Hippocampal formation (tissue), 2 donors: ENCODE measurements around the gene RPL13.

Experiments used
- DNase-seq, 2 donors: peaks; one replicate each; lab custom pipeline; 2025; lab: John Stamatoyannopoulos, UW

Gene RPL13

DNA sequence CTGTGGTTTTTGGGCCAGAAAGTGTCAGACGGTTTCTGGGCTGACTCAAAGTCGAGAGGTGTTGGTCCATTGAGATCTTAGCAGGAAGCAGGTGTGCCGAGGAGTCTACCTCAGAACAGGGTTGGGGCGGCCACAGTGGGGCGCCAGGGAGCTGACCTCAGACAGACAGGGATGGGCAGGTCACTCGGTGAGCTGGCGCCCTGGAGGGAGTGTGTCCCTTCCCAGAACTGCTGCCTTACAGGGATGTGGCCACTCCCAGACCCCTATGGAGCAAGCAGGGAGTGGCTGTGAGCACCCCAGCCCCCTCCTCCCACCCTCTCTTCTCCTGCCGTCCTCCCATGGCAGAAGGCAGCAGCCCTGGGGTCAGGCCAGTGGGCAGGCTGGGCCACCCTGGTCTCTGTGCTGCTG lies 39.0 kb downstream of the RPL13 start:
- no peak for DNase-seq

DNA sequence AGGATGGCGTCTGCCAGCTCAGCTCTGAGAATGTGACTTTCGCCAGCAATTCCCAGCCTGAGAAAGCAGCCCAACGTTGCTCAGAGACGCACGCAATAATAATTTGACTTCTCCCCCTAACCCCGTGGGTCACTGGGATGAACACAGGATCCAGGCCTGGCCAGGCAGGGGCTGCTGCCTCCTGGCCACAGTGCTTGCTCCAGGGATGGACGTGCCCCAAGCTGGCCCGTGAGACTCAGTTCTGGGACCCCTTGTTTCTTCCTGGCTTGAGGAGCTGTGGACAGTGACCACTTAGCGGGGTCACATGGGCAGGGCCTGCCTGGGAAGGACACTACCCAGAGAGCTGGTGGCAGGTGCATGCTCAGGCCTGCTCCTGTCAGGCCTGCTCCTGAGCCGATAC lies 39.4 kb downstream of the RPL13 start:
- DNase-seq, result no peak

DNA sequence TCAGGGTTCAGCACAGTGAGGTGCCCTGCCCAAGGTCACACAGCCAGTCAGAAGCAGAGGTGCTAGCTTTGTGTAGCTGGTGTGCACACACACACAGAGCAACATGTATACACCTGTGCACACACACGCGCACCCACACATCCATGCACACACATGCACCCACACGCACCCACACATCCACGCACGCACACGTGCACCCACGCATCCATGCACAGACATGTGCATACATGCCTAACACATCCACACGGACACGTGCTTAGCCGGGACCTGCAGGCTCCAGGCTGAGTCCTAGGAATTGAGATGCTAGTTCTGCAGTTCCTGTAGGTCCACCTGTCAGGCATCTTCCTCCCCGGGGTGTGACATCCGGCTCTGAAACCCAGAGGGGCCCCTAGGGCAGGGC lies 39.9 kb downstream of the RPL13 start:
- no peak for DNase-seq

DNA sequence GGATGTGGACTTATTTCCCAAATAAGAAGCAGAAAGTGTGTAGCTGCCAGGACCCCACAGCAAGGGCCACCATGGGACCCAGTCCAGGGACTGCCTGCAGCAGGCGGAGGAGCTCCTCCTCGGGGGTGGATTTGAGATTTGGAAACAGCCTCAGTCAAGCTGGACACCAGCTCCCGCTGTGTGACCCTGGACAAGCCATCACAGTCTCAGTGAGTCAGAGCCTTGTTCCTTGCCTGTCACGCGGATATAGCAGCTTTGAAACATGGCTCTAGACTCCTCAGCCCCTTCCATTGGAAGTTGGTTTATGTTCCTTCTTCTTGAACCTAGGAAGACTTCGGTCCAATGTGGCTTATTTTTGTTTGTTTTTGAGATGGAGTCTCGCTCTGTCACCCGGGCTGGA lies 40.5 kb downstream of the RPL13 start:
- no peak for DNase-seq

DNA sequence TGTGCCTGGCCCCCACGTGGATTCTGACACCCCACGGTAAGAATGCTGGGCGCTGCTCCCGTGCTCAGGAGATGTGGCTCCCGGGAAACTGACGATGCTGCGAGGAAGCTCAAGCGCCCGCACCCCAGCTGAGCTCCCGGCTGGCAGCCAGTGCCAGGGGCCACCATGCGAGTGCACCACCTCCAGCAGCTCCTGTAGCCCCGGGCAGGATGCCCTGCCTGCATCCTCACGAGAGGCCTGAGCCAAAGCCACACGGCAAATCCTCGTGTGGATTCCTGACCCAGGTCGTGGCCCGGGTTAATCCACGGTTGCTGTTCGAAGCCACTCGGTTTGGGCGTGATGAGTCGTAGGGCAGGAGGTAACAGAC lies 41.4 kb downstream of the RPL13 start:
- DNase-seq, result no peak

DNA sequence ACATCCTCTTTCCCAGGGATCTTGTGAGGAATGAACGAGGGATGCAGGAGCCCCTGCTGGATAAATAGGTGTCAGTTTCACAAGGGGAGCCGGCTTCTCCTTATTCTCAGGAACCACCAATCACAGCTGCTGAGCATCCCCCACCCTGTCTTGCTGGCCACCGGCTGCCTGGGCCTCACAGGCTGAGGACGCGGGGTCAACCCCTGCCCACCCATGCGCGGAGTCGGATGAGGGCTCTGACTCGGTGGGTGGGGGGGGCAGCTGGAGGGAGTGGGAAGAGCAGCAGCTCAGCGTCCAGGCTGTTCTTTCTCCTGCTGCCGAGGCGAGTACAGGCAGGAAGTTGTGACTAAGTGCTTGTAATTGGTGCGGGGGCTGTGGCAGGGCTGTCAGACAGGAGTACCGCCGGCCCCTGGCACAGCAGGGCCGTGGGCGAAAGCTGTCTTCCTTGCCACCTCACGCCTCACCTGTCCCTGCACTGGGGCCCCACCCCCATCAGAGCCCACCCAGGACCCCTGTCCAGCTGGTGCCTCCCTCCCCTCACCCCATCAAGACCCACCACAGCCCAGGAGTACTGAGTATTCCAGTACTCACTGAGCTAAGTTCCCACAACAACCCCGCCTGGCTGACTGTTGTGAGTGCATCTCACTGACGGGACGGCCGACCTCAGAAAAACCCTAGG lies 41.9 kb downstream of the RPL13 start:
- peak; percentile 2 to 29 for DNase-seq

DNA sequence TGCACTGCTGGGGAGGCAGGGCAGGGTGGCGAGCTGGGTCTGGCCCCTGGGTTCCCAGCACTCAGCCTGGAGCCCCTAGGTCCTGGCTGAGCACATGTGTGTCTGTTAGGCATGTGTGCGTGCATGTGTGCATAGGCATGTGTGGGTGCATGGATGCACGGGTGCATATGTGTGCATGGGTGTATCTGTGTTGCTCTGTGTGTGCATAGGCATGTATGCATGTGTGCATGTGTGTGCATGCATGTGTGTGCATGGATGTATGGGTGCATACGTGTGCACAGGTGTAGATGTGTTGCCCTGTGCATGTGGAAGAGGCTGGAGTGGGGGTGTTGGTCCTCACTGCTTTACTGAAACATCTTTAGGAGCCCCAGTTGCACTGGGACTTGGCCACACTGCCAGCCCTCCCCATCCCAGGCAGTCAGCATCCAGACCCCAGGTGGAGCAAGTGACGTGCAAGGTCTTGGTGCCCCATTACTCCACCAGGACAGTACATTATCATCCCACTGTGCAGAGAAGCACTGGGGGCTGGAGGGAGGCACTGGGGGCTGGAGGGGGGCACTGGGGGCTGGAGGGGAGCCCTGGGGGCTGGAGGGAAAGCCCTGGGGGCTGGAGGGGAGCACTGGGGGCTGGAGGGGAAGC lies 42.6 kb downstream of the RPL13 start:
- DNase-seq, result no peak

DNA sequence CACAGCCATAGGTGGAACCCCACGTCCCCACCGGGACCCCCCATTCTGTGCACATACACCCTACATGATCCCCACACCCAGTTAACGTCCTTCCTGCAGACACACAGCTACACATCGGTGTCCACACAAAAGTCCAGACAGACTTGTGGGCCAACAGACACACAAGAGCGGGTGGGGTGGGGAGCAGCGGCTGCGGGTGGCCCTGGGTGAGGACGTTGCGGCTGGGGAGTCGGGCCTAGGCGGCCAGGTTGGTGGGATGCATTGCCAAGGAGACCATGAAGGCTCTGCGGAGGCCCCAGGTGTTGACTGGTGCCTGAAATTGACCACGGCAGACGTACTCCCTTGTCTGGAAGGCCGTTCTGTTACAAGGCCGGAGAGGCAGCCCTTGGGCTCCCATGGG lies 44.3 kb downstream of the RPL13 start:
- no peak for DNase-seq

DNA sequence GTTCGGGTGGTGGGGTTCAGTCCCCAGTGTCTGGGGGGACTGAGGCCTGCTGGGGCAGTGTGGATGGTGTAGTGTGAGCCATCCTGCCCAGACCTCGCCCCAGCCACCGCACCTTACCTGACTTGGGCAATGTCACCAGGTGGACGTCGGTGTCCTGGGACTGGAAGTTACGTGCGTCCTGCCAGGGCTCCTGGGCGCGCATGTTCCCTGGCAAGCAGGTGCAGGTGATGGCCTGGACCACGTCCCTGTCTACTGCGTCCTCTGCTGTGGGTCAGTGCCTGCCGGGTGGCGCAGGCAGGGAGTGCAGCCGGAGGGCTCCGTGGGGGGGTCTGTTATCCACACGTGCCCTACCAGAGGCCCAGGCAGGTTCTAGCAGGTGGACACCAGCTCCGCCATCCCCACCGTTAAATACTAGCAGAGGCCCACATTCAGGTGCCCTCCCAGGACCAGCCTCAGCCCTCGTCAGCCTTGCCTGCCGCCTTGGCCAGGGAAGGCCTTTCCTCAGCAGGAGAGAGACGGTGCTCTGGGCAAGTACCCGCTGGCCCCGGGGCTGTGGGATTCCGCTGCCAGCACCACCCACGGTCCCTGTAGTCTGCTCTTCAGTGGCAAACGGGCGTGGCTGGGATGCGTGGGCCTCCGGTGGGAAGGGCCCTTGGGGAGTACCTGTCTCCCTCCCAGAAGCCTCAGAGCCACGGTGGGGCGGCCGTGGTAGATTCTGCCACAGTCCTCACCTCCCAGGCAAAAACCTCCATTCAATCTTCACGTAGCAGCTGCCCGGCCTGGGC lies 44.9 kb downstream of the RPL13 start:
- no peak for DNase-seq

DNA sequence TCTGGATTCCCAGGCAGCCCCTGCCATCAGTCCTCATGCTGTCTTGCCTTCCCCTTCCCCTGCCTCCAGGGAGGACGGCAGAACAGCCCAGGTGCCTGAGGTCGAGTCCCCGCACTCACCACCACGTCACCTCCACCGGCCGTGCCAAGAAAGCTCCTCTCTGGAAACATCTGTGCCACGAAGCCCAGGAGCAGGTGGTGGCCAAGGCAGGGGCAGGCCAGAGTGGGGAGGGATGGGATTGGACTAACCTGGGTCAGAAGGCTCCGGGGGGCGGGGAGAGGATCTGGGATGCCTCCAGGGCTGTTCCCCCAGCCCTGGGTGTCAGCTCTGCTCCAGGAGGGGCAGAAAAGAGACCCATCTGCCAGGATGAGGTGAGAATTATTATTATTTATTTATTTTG lies 45.5 kb downstream of the RPL13 start:
- DNase-seq, result no peak

DNA sequence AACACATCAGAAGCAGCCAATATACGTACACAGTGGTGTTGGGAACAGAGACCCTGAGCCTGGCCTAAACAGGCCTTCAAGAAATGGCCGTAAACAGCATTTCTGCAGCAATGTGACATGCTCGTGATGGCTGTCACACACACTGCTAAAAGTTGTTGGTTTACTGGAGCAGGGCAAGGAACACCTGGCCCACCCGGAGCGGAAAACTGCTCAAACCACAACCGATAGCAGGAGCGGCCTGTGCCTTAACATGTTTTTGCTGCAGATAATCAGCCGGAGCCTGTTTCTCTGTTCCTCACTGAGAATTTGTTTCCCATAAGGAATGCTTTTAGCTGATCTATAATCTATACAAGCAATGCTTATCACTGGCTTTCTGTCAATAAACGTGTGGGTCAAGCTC lies 47.0 kb downstream of the RPL13 start:
- no peak for DNase-seq

DNA sequence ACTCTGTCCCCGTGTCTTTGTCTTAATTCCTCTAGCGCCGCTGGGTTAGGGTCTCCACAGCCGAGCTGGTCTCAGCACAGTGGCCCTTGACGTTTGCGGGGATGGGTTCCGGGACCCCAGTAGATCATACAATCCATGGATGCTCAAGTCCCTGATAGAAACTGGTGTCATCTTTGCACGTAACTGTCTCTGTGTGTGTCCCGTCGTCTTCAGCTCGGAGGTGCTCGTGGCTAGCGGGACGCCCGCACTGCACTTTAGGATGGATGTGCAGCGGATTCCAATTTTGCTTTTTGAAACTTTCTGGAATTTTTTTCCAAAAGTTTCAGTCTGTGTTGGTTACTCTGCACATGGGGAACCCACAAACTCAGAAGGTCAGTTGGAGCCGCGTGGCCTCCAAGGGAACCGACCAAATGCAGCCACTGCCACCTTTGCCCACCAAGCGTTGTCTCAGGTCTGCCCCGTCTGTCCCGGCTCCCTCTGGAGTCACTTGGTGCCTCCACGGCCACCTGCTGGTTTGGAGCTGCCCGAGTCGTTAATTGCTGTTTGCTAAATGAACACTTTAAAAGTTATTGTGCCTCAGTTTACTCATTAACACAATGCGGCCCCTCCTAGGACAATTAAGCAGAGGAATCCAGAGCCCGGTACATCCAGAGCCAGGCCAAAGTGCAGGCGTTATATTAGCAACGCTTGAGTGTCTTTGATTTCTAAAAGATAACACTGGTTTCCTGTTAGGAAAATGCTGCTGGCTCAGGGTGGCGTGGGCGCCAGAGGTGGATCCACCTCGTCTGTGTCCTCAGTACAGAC lies 47.7 kb downstream of the RPL13 start:
- no peak for DNase-seq

DNA sequence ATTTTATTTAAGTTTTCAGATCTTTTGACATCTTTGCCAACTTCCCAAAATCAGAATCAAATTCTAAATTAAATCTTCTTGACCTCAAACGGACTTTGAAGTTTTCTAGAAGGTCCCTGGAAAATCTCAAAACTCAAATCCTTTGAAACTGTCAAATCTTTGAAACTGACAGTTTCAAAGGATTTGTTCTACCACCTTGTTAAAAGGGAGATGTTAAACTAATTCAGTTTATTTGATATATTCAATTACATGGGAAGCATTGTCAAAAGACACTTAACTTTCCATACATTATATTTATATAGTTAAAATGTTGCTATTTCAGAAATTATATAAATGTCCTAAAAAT lies 49.6 kb downstream of the RPL13 start:
- no peak for DNase-seq

DNA sequence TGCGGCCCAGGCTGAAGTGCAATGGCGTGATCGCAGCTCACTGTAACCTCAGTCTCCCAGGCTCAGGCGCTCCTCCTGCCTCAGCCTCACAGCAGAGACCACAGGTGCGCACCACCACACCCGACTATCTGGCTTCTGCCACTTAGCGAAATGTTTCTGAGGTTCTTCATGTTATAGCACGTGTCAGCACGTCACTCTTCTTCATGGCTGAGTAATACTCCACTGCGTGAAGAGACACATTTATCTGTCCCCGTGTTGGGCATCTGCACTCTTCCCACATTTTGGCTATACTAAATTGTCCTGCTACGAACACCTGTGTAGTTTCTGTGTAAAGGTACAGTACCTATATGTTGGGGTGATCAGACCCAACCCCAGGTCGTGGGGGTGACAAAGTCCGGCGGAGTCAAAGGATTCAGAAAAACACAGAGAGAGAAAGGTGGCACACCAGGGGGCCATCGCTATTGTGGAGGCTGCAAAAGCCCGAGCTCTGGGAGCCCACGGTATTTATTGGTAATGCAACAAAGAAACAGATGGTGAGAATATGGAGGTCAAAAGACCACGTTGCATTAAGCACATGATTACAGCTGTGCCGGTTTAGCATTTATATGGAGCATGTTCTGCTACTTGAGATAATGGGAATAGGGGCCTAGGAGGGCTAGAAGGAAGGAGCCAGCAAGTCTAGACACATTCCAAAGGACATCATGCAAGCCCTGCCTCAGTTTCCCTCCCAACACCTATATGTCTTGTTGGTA lies 52.1 kb downstream of the RPL13 start:
- DNase-seq, result no peak

DNA sequence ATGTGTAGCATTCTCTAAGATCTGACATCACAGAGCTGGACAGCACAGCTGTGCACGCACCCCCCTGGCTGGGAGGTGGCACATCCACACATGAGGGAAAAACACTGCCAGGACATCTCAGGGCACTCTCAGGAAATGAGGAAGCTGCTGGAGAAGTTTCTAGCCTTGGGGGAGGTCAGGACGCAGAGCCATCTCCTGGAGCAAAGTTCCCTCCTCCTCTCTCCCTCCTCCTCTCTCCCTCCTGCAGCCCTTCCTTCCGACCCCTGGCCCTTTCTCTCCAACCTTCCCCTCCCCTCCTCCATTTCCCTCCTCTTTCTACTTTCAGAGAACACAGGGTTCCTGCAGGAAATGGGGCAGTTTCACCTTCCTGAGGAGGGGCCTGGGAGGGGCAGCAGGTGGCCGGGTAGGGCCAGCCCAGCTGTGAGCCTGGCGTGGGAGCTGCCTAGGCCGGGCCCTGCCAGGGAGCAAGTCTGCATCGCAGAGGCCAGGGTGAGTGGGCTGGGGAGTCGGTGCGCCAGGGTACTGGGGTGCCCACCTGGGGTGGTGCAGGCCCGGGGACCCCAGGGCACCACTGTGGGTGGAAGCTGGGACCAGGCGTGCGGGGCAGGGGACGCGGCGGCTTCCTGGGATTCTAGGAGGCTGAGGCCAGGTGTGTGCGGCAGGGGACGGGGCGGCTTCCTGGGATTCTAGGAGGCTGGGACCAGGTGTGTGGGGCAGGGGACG lies 52.9 kb downstream of the RPL13 start, which contains the start of gene DPEP1:
DPEP1 (plus strand) TSS at position 412 of the 723 bp plus-strand sequence. CDS start 16,769 bp downstream, outside the sequence.
- DNase-seq, result no peak

DNA sequence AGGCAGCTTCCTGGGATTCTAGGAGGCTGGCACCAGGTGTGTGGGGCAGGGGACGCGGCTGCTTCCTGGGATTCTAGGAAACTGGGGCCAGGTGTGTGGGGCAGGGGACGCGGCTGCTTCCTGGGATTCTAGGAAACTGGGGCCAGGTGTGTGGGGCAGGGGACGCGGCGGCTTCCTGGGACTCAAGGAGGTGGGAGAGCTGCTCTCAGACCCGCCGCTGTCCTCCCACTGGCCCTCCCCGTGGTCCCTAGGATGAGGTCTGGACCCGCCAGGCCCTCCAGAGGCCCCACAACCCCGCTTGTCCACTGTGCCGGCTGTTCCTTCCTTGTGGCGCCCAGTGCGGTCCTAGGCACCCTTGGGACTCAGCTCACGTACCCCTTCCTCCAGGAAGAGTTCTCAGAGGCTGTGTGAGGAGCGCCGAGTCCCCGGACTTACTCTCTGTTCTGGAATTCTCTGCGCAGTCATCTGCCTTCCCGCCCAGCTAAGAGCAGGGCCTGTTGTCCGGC lies 53.5 kb downstream of the RPL13 start:
- no peak for DNase-seq
